K562 (cell line): ENCODE results near the gene PRTFDC1. TPM values are rescaled to one million over a fixed set of nuclear protein-coding genes. Genes with fewer than 3 reads are reported as not detected.
A peak's percentile ranks its signal among the peaks of the same experiment; 100 is the strongest.

Source experiments
- ATAC-seq: fragments of 200-7000 bp; cut with Tn5 transposase; 3 replicates; pipeline ENCODE4 v1.9.1; 2020; ENCODE audit warnings: moderate library complexity
- BruUV-seq: library from RNA; stranded (reverse); fragments of 400-500 nt; replicated peaks from 2 replicates; lab custom pipeline; 2021; lab: Mats Ljungman, UMichigan
- CTCF ChIA-PET: fragments of 300-600 bp; formaldehyde crosslinking; extraction: SDS; loops from one replicate; lab custom pipeline; 2021; ENCODE audit warnings: low intra/inter-chr PET ratio; lab: Yijun Ruan, JAX
- POLR2A ChIA-PET: fragments of 300-600, 350-650 bp; sonication (Branson Sonifier 250); formaldehyde crosslinking; extraction: SDS; loops from one replicate; lab custom pipeline; 2021; ENCODE audit warnings: antibody characterized with exemption, inconsistent platforms; lab: Yijun Ruan, JAX
- DNase-seq, 4 experiments: peaks; one replicate each; pipeline versions ENCODE4 v3.0.0 to v3.0.0-alpha.2; 2011 to 2018; ENCODE audit warnings: low spot score in 3 of 4, mixed read lengths in 3 of 4; ENCODE audit errors: extremely low read depth in 1 of 4
- FAIRE-seq: peaks from 2 replicates; lab custom pipeline; 2011; peaks lifted over from hg19 to GRCh38; lab: Jason Lieb, UNC
- H2AFZ ChIP-seq: 2 replicates; pipeline ENCODE4 v1.6.0; 2011; ENCODE audit warnings: low read depth, low read length, control low read depth, inconsistent platforms
- H3K27ac ChIP-seq: fragments of 200-600 bp; 3 replicates; pipeline ENCODE4 v1.8.0; 2011; ENCODE audit warnings: low read depth, mild to moderate bottlenecking, control low read depth, inconsistent platforms, low read length, moderate library complexity, mixed read lengths; ENCODE audit errors: extremely low read depth
- H3K27me3 ChIP-seq, 2 experiments: fragments of 300-600 bp in 1 of 2; 2 replicates in 1 of 2; 3 replicates in 1 of 2; pipeline versions ENCODE4 v1.6.0 to v1.8.0; 2011; ENCODE audit warnings: inconsistent platforms in 2 of 2, low read length in 2 of 2, mild to moderate bottlenecking in 1 of 2, mixed read lengths in 1 of 2, moderate library complexity in 1 of 2; ENCODE audit not compliant: control insufficient read depth in 2 of 2, insufficient read depth in 2 of 2
- H3K36me3 ChIP-seq: fragments of 300-600 bp; 3 replicates; pipeline ENCODE4 v1.8.0; 2011; ENCODE audit warnings: mild to moderate bottlenecking, low read length, inconsistent platforms; ENCODE audit not compliant: control insufficient read depth, insufficient read depth
- H3K4me1 ChIP-seq, 2 experiments: fragments of 200-600 bp in 1 of 2; replicated peaks in 1 of 2; 2 replicates in 1 of 2; 3 replicates in 1 of 2; pipeline versions ENCODE4 v1.5.1 to v1.8.0; 2011; ENCODE audit warnings: inconsistent platforms in 2 of 2, low read length in 2 of 2, mild to moderate bottlenecking in 1 of 2, mixed read lengths in 1 of 2, moderate library complexity in 1 of 2; ENCODE audit not compliant: control insufficient read depth in 2 of 2, insufficient read depth in 2 of 2
- H3K4me2 ChIP-seq: 2 replicates; pipeline ENCODE4 v1.6.1; 2011; ENCODE audit warnings: low read length, control low read depth, inconsistent platforms, mixed read lengths; ENCODE audit not compliant: insufficient read depth
- H3K4me3 ChIP-seq: fragments of 200-600 bp; sonication (generic), shearing (Covaris generic); 2 replicates; pipeline ENCODE4 v1.5.1; 2016; ENCODE audit warnings: control low read depth, inconsistent platforms
- H3K79me2 ChIP-seq: fragments of 200-600 bp; 3 replicates; pipeline ENCODE4 v1.8.0; 2011; ENCODE audit warnings: low read length, inconsistent platforms; ENCODE audit not compliant: control insufficient read depth, insufficient read depth
- H3K9ac ChIP-seq, 2 experiments: 2 replicates each; pipeline versions ENCODE4 v1.6.0 to v1.6.1; 2011; ENCODE audit warnings: low read depth in 2 of 2, low read length in 2 of 2, control low read depth in 1 of 2, inconsistent platforms in 1 of 2, mild to moderate bottlenecking in 1 of 2, mixed read lengths in 1 of 2; ENCODE audit not compliant: insufficient read depth in 1 of 2
- H3K9me1 ChIP-seq: one replicate; pipeline ENCODE4 v1.6.0; 2011; ENCODE audit warnings: inconsistent platforms, mild to moderate bottlenecking, low read length, moderate library complexity; ENCODE audit not compliant: control insufficient read depth, insufficient read depth
- H3K9me3 ChIP-seq: replicated peaks from 2 replicates; pipeline ENCODE4 v1.5.1; 2011; ENCODE audit warnings: low read depth, low read length, inconsistent platforms; ENCODE audit not compliant: control insufficient read depth, insufficient read depth
- H4K20me1 ChIP-seq: replicated peaks from 2 replicates; pipeline ENCODE4 v1.6.1; 2011; ENCODE audit warnings: low read length, inconsistent platforms, mixed read lengths; ENCODE audit not compliant: control insufficient read depth, insufficient read depth
- C11orf30 ChIP-seq: fragments of 450-650 bp; IDR thresholded peaks from 2 replicates; pipeline ENCODE4 v1.6.1; 2016; ENCODE audit warnings: low read depth, mild to moderate bottlenecking
- CREB3 ChIP-seq: fragments of 450-650 bp; conservative IDR thresholded peaks from 2 replicates; pipeline ENCODE4 v1.6.1; 2016; ENCODE audit warnings: missing genetic modification characterization, low read depth, mild to moderate bottlenecking, missing compliant biosample characterization, moderate library complexity
- CTBP1 ChIP-seq: fragments of 450-650 bp; IDR thresholded peaks from 2 replicates; pipeline ENCODE4 v1.6.1; 2016; ENCODE audit warnings: borderline replicate concordance
- DLX4 ChIP-seq: fragments of 250-450 bp; sonication (Bioruptor Pico); IDR thresholded peaks from 2 replicates; pipeline ENCODE4 v1.6.1; 2021; ENCODE audit warnings: mild to moderate bottlenecking
- EHMT2 ChIP-seq: fragments of 450-650 bp; IDR thresholded peaks from 2 replicates; pipeline ENCODE4 v1.6.1; 2018; ENCODE audit warnings: antibody characterized with exemption
- MEF2A ChIP-seq: IDR thresholded peaks from 2 replicates; pipeline ENCODE4 v1.6.1; 2011; ENCODE audit warnings: low read depth, mild to moderate bottlenecking, low read length, moderate library complexity; ENCODE audit not compliant: control insufficient read depth
- NFIC ChIP-seq: fragments of 450-650 bp; IDR thresholded peaks from 2 replicates; pipeline ENCODE4 v1.6.1; 2017; ENCODE audit warnings: mild to moderate bottlenecking, inconsistent platforms
- NR2C1 ChIP-seq, 2 experiments: fragments of 450-650 bp; IDR thresholded peaks; 2 replicates each; pipeline ENCODE4 v1.6.1; 2017; ENCODE audit warnings: mild to moderate bottlenecking in 2 of 2, antibody characterized with exemption in 1 of 2, inconsistent platforms in 1 of 2, missing compliant biosample characterization in 1 of 2, missing genetic modification characterization in 1 of 2
- PPARD ChIP-seq: fragments of 250-450 bp; sonication (Bioruptor Pico); IDR thresholded peaks from 2 replicates; pipeline ENCODE4 v1.8.0; 2022; ENCODE audit warnings: inconsistent platforms, mild to moderate bottlenecking, moderate library complexity
- RBM14 ChIP-seq: fragments of 200-400 bp; formaldehyde crosslinking; IDR thresholded peaks from 2 replicates; pipeline ENCODE4 v1.6.1; 2018; ENCODE audit warnings: low read depth, mild to moderate bottlenecking, low read length, moderate library complexity, borderline replicate concordance; ENCODE audit not compliant: insufficient read depth
- RCOR1 ChIP-seq, 2 experiments: IDR thresholded peaks; 2 replicates each; pipeline ENCODE4 v1.6.1; 2012; ENCODE audit warnings: low read depth in 2 of 2, low read length in 2 of 2, borderline replicate concordance in 1 of 2, improper control_type of control experiment in 1 of 2
- SOX6 ChIP-seq: fragments of 450-650 bp; IDR thresholded peaks from 2 replicates; pipeline ENCODE4 v1.6.1; 2014; ENCODE audit warnings: mild to moderate bottlenecking
- SPI1 ChIP-seq: IDR thresholded peaks from 2 replicates; pipeline ENCODE4 v1.6.1; 2011; ENCODE audit warnings: low read depth, low read length, control low read depth, borderline replicate concordance
- ZBTB11 ChIP-seq, 3 experiments: fragments of 200-800 bp in 1 of 3; fragments of 250-450 bp in 1 of 3; fragments of 450-650 bp in 1 of 3; sonication (Bioruptor Pico) in 1 of 3; sonication (Bioruptor generic) in 1 of 3; formaldehyde crosslinking in 1 of 3; IDR thresholded peaks; 2 replicates each; pipeline versions ENCODE4 v1.6.1 to v1.8.0; 2016 to 2022; ENCODE audit warnings: mild to moderate bottlenecking in 2 of 3, missing genetic modification characterization in 2 of 3, missing compliant biosample characterization in 1 of 3, moderate library complexity in 1 of 3
- ZNF184 ChIP-seq: sonication (generic); formaldehyde crosslinking; IDR thresholded peaks from 2 replicates; pipeline ENCODE4 v1.5.0; 2020; ENCODE audit warnings: missing genetic modification reagents
- ZNF316 ChIP-seq: fragments of 450-650 bp; IDR thresholded peaks from 2 replicates; pipeline ENCODE4 v1.6.1; 2016
- ZNF384 ChIP-seq: IDR thresholded peaks from 2 replicates; pipeline ENCODE4 v1.6.1; 2012; ENCODE audit warnings: low read depth, low read length, improper control_type of control experiment
- in situ Hi-C: fragments of 300-500 bp; cut with MboI; formaldehyde crosslinking; loops from 4 replicates; pipeline ENCODE4 v1.15.0; 2018; ENCODE audit warnings: inconsistent platforms, mixed read lengths
- intact Hi-C: fragments of 100-400 bp; cut with micrococcal nuclease; formaldehyde crosslinking; loops from 2 replicates; pipeline ENCODE4 v1.14.2; 2022
- polyA plus RNA-seq, 8 experiments: library from polyadenylated mRNA; depleted of rRNA in 4 of 8; stranded (reverse) in 5 of 8; unstranded in 3 of 8; fragments of >200 nt; fragmentation: Nextera tagmentation in 2 of 8; fragmentation: Illumina TruSeq in 1 of 8; extraction: Ambion mirVana in 2 of 8; extraction: Trizol in 1 of 8; gene quantifications; 2 replicates each; pipeline versions ENCODE4 v1.2.1 to v1.2.3, GENCODE V29; 2011 to 2014; ENCODE audit warnings: inconsistent platforms in 1 of 8, missing spikeins in 1 of 8
- total RNA-seq, 7 experiments: library from RNA; depleted of rRNA in 6 of 7; stranded (reverse); fragments of >200 nt in 6 of 7; fragmentation: Illumina TruSeq in 2 of 7; extraction: Trizol in 2 of 7; gene quantifications; 2 replicates each; pipeline versions ENCODE4 v1.2.1 to v1.2.3, GENCODE V29; 2011 to 2021; ENCODE audit warnings: low replicate concordance in 1 of 7

PRTFDC1 gene
- total and polyA plus RNA-seq, 9 of the 15 experiments (the other 6 are each of a cell fraction or from before 2014, with no cell fraction given), result 7.0 to 27.6 (median 10.0) TPM

- Histone ChIP-seq H3K27ac (peak overlapping the region; percentile 27), H3K9ac (no peak overlapping the region), H2AFZ (peak overlapping the region; percentile 71), H3K9me3 (peaks cover 2% of the 10 kb centered on the region; the same call in 1 of the 2 replicates), H3K36me3 (no peaks in the 10 kb centered on the region; the same call in 2 of the 3 replicates), H4K20me1 (no peaks in the 10 kb centered on the region), H3K27me3 (no peaks in the 10 kb centered on the region), H3K4me1 (peaks cover 12 to 28% of the 10 kb centered on the region in 2 experiments; a peak in 4 of 5 replicates), H3K4me2 (peak overlapping the region; percentile 6; the same call in 1 of the 2 replicates), H3K9me1 (no peaks in the 10 kb centered on the region), H3K79me2 (no peaks in the 10 kb centered on the region), H3K4me3 (no peak overlapping the region)
- peak in 2 of 4 experiments; percentile 23 to 24 for DNase-seq
- intact Hi-C loops, result loop anchor here (5.0 kb wide), 1 partner anchor 167 kb away; no protein-coding TSS in a partner anchor
- ATAC-seq, result peak; percentile 63
- no TSS peak for BruUV-seq
- in situ Hi-C loops, result no loop called here
- ChIA-PET POLR2A (interaction anchor here (0.8 to 1.8 kb wide), 4 partner anchors 12 to 36 kb away, joined by 3 to 7 read pairs (median 4); no protein-coding TSS in a partner anchor), CTCF (no interaction called here)
- peak; percentile 42 for FAIRE-seq
- TF ChIP-seq CREB3 (tag) (0 out of 2 replicates have a peak, but pooled peaks have one; percentile 56), NR2C1 (IDR thresholded peaks at IDR 0.05) (no peak), NR2C1 (tag; IDR thresholded peaks at IDR 0.05) (peak; percentile 38; the same call in 1 of the 2 replicates), RBM14 (no peak), ZNF316 (peak; percentile 72), MEF2A (no peak), SOX6 (peak; percentile 32; the same call in 1 of the 2 replicates), CTBP1 (0 out of 2 replicates have a peak, but pooled peaks have one; percentile 13), ZBTB11 (CRISPR knock-in tag; IDR thresholded peaks at IDR 0.05) (0 out of 6 replicates have a peak, but pooled peaks of 1 of the 3 experiments have one; percentile 26), NFIC (peak; percentile 54), RCOR1 (IDR thresholded peaks at IDR 0.05; ENCODE audit: borderline replicate concordance in 1 of 2, low read depth in 2 of 2, low read length in 2 of 2) (no peak), C11orf30 (peak; percentile 63), PPARD (CRISPR knock-in tag) (no peak), SPI1 (peak; percentile 70; the same call in 1 of the 2 replicates), DLX4 (no peak), ZNF384 (no peak), ZNF184 (CRISPR knock-in tag) (no peak), EHMT2 (peak; percentile 68; the same call in 1 of the 2 replicates)
Observed at GRCh38 chr10:24915304-24915703, 37.1 kb downstream of the PRTFDC1 start.
